ENCODE results near the gene PSME3IP1. TPM values are rescaled to one million over a fixed set of nuclear protein-coding genes. Genes with fewer than 3 reads are reported as not detected.

Gene PSME3IP1
- total RNA-seq, 1 donor from 2014 or later, result 79.8 TPM

GRCh38 chr16:57231821-57232350 lies 46.0 kb upstream of the PSME3IP1 start:
- H3K9me3 ChIP-seq, result no peaks in the 10 kb centered on the region
- H3K4me3 ChIP-seq, result no peak overlapping the region
- DNase-seq (no peak), ATAC-seq (no peak)
- intact Hi-C loops (cut with DNase I), result no loop called here
- no peaks in the 10 kb centered on the region for H3K27me3 ChIP-seq (ENCODE audit: low read depth)
- H3K4me1 ChIP-seq, result peaks cover 11% of the 10 kb centered on the region
- H3K27ac ChIP-seq, result no peak overlapping the region
- TF ChIP-seq CTCF (IDR thresholded peaks at IDR 0.05), result no peak
- H3K36me3 ChIP-seq, result peaks cover 98% of the 10 kb centered on the region

- no peak for TF ChIP-seq CTCF (IDR thresholded peaks at IDR 0.05)
- Histone ChIP-seq H3K9me3 (no peaks in the 10 kb centered on the region), H3K4me1 (no peaks in the 10 kb centered on the region), H3K4me3 (no peak overlapping the region), H3K36me3 (peaks cover 100% of the 10 kb centered on the region), H3K27ac (no peak overlapping the region), H3K27me3 (ENCODE audit: low read depth) (no peaks in the 10 kb centered on the region)
- DNase-seq (no peak), ATAC-seq (no peak)
- intact Hi-C loops (cut with DNase I), result no loop called here
These were observed 43.2 kb upstream of the PSME3IP1 start for GRCh38 chr16:57229079-57229478.

- no peaks in the 10 kb centered on the region for H3K27me3 ChIP-seq (ENCODE audit: low read depth)
- DNase-seq (no peak), ATAC-seq (no peak)
- no peak overlapping the region for H3K4me3 ChIP-seq
- no peak for TF ChIP-seq CTCF (IDR thresholded peaks at IDR 0.05)
- H3K9me3 ChIP-seq, result no peaks in the 10 kb centered on the region
- peaks cover 100% of the 10 kb centered on the region for H3K36me3 ChIP-seq
- intact Hi-C loops (cut with DNase I), result no loop called here
- H3K4me1 ChIP-seq, result no peaks in the 10 kb centered on the region
- no peak overlapping the region for H3K27ac ChIP-seq
These were observed 41.1 kb upstream of the PSME3IP1 start for GRCh38 chr16:57226701-57227621.

- no peak for DNase-seq
- no peak for TF ChIP-seq CTCF (IDR thresholded peaks at IDR 0.05)
- Histone ChIP-seq H3K27me3 (ENCODE audit: low read depth) (no peaks in the 10 kb centered on the region), H3K9me3 (no peaks in the 10 kb centered on the region), H3K4me1 (no peaks in the 10 kb centered on the region), H3K4me3 (no peak overlapping the region), H3K36me3 (peaks cover 100% of the 10 kb centered on the region), H3K27ac (no peak overlapping the region)
- ATAC-seq, result no peak
- intact Hi-C loops (cut with DNase I), result no loop called here
These were observed 40.1 kb upstream of the PSME3IP1 start for GRCh38 chr16:57225978-57226377.

GRCh38 chr16:57224651-57225335 lies 39.0 kb upstream of the PSME3IP1 start:
- no peak for TF ChIP-seq CTCF (IDR thresholded peaks at IDR 0.05)
- DNase-seq, result no peak
- ATAC-seq, result no peak
- Histone ChIP-seq H3K9me3 (no peaks in the 10 kb centered on the region), H3K36me3 (peaks cover 100% of the 10 kb centered on the region), H3K4me1 (no peaks in the 10 kb centered on the region), H3K4me3 (no peak overlapping the region), H3K27ac (no peak overlapping the region), H3K27me3 (ENCODE audit: low read depth) (no peaks in the 10 kb centered on the region)
- intact Hi-C loops (cut with DNase I), result no loop called here

All from lower lobe of right lung (tissue), 2 donors.